ENCODE measurements around the gene VGLL4.
A peak's percentile ranks its signal among the peaks of the same experiment; 100 is the strongest.

Gene VGLL4

DNA sequence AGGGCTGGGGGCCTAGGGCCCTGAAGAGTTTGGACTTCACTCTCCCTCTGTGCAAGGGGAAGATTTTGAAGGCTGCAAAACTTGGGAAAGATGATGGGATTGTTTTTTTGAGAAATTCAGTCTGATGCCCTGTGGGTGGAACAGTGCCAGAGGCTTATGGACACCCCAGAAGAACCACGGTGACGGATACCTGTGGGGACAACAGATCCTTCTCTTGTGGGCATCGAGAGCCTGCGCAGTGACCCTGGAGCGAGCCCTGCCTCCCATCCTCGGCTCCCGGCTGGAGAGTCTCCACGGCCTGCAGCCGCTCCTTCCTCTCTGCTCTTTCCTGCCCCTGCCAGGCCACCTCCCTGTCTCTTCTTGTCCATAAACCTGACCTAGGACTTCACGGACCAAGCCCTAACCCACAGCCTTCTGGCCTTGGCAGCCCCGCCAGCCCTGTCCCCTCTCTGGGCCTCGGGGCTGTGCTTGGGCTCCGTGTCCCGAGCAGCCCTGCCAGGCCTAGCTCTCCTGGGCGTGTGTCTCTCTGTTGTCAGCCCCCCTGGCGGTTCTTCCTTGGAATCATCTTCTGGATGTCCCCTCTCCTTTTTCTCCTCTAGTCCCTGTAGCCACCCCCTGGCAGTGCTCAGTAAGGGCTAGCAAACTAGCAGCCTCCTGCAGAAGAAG lies 98.4 kb downstream of the VGLL4 start:
- Histone ChIP-seq H3K27ac (ENCODE audit: low read depth, low read length) (no peak overlapping the region), H3K4me3 (ENCODE audit: low read length) (no peak overlapping the region), H2BK15ac (replicated peaks; ENCODE audit: low read depth) (no peak overlapping the region), H2AK5ac (ENCODE audit: low read length) (no peak overlapping the region), H3K9ac (ENCODE audit: low read length) (no peak overlapping the region), H3K27me3 (ENCODE audit: insufficient read depth, low read length, poor library complexity) (no peaks in the 10 kb centered on the region), H3K79me2 (ENCODE audit: control insufficient read depth, insufficient read depth, low read length) (no peaks in the 10 kb centered on the region), H3K56ac (ENCODE audit: low read length) (peak overlapping the region; percentile 39), H3K23ac (ENCODE audit: low read length) (no peak overlapping the region), H2BK5ac (ENCODE audit: low read length) (no peak overlapping the region), H3K4ac (ENCODE audit: low read depth, low read length) (no peak overlapping the region), H3K4me1 (ENCODE audit: control insufficient read depth, low read depth, low read length) (no peaks in the 10 kb centered on the region), H3K4me2 (ENCODE audit: low read length) (no peak overlapping the region), H4K5ac (ENCODE audit: low read length) (no peak overlapping the region), H2BK120ac (ENCODE audit: low read depth, low read length) (no peak overlapping the region), H4K8ac (ENCODE audit: low read depth, low read length) (no peak overlapping the region), H3K18ac (ENCODE audit: low read length) (no peak overlapping the region), H3K36me3 (ENCODE audit: control insufficient read depth, insufficient read depth, low read length) (no peaks in the 10 kb centered on the region), H3K79me1 (ENCODE audit: low read length) (no peaks in the 10 kb centered on the region)
- peak; percentile 56 for DNase-seq
- WGBS (ENCODE audit: extremely low coverage, insufficient coverage, low lambda C conversion rate): no CpG with 5 or more reads among the region's 16 CpGs

DNA sequence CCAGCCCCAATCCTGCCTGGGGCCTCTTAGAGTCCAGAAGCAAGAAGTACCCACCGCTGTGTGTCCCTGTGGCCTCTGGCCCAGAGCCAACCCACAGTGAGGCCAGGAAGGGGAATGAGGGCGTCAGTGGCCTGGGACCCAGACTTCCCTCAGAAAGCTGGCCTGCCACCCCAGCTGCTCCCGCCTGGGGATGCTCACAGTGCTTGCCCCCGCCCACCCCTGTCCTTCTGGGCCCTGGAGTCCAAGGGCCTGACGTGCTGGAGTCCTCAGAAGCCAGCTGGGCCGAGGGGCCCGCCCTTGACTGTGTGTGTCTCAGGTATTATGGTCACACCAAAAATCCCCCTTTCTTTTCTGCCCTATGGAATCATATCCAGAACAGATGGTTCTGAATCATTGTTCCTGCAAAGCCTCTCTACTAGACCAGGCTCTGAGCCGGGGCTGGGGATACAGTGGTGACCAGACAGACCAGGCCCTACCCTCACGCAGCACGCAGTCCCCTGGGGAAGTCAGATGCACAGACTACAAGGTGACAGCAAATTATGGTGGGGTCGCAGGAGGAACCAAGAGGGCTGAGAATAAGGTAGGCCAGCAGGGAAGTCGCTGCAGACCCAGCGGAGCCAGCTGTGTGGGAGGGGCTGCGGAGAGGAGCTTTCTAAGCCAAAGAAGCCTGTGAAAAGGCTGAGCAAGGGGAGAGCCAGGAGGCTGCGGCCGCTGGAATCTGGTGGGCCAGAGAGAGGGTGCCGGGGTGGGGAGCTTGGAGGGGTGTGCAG lies 99.1 kb downstream of the VGLL4 start:
- peak; percentile 40 for DNase-seq

DNA sequence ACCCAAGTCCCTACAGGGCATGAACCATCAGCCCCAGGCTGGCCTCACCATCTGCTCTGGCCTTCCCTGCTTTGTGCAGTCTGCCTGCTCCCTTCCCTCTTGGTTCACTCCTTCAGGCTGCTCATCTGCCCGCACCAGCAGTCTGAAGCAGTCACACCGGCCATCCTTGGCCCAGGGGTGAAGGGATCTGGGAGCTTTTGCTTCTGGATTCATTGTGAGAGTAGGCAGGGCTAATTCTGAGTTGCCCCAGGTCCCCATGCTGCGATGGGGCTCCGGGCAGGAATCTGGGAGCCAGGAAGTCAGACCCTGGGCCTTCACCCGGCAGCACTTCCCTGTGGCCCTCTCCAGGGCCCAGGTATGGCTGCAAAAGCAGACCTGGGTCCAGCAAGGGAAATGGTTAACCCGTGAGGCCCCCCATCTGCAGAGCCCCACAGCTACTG lies 99.7 kb downstream of the VGLL4 start:
- H3K79me1 ChIP-seq (ENCODE audit: low read length): no peaks in the 10 kb centered on the region
- H3K79me2 ChIP-seq (ENCODE audit: control insufficient read depth, insufficient read depth, low read length): no peaks in the 10 kb centered on the region
- H2AK5ac ChIP-seq (ENCODE audit: low read length): no peak overlapping the region
- no peaks in the 10 kb centered on the region for H3K36me3 ChIP-seq (ENCODE audit: control insufficient read depth, insufficient read depth, low read length)
- no peak overlapping the region for H3K23ac ChIP-seq (ENCODE audit: low read length)
- no peaks in the 10 kb centered on the region for H3K4me1 ChIP-seq (ENCODE audit: control insufficient read depth, low read depth, low read length)
- no peak overlapping the region for H3K4me2 ChIP-seq (ENCODE audit: low read length)
- no peak overlapping the region for H3K18ac ChIP-seq (ENCODE audit: low read length)
- H4K8ac ChIP-seq (ENCODE audit: low read depth, low read length): no peak overlapping the region
- H4K5ac ChIP-seq (ENCODE audit: low read length): no peak overlapping the region
- no peak overlapping the region for H2BK5ac ChIP-seq (ENCODE audit: low read length)
- H3K9ac ChIP-seq (ENCODE audit: low read length): no peak overlapping the region
- H3K56ac ChIP-seq (ENCODE audit: low read length): no peak overlapping the region
- H3K27me3 ChIP-seq (ENCODE audit: insufficient read depth, low read length, poor library complexity): no peaks in the 10 kb centered on the region
- DNase-seq: no peak
- no peak overlapping the region for H2BK15ac ChIP-seq (replicated peaks; ENCODE audit: low read depth)
- WGBS (ENCODE audit: extremely low coverage, insufficient coverage, low lambda C conversion rate): no CpG with 5 or more reads among the region's 6 CpGs
- H3K4ac ChIP-seq (ENCODE audit: low read depth, low read length): no peak overlapping the region
- no peak overlapping the region for H3K27ac ChIP-seq (ENCODE audit: low read depth, low read length)
- no peak overlapping the region for H2BK120ac ChIP-seq (ENCODE audit: low read depth, low read length)
- H3K4me3 ChIP-seq (ENCODE audit: low read length): no peak overlapping the region

More for the DNA sequence above, 99.1 kb downstream of the VGLL4 start:
- H3K27ac ChIP-seq (ENCODE audit: low read depth, low read length): no peak overlapping the region
- H3K27me3 ChIP-seq (ENCODE audit: insufficient read depth, low read length, poor library complexity): no peaks in the 10 kb centered on the region
- H2BK15ac ChIP-seq (replicated peaks; ENCODE audit: low read depth): no peak overlapping the region
- H3K56ac ChIP-seq (ENCODE audit: low read length): peak overlapping the region; percentile 67
- H3K23ac ChIP-seq (ENCODE audit: low read length): peak overlapping the region; percentile 45
- H4K8ac ChIP-seq (ENCODE audit: low read depth, low read length): no peak overlapping the region
- no peak overlapping the region for H4K5ac ChIP-seq (ENCODE audit: low read length)
- H2BK120ac ChIP-seq (ENCODE audit: low read depth, low read length): no peak overlapping the region
- H3K4ac ChIP-seq (ENCODE audit: low read depth, low read length): no peak overlapping the region
- H3K4me3 ChIP-seq (ENCODE audit: low read length): no peak overlapping the region
- no peak overlapping the region for H3K18ac ChIP-seq (ENCODE audit: low read length)
- H3K9ac ChIP-seq (ENCODE audit: low read length): peak overlapping the region; percentile 34
- H3K36me3 ChIP-seq (ENCODE audit: control insufficient read depth, insufficient read depth, low read length): no peaks in the 10 kb centered on the region
- no peak overlapping the region for H2AK5ac ChIP-seq (ENCODE audit: low read length)
- H3K4me2 ChIP-seq (ENCODE audit: low read length): no peak overlapping the region
- no peaks in the 10 kb centered on the region for H3K4me1 ChIP-seq (ENCODE audit: control insufficient read depth, low read depth, low read length)
- H3K79me1 ChIP-seq (ENCODE audit: low read length): no peaks in the 10 kb centered on the region
- no peak overlapping the region for H2BK5ac ChIP-seq (ENCODE audit: low read length)
- no peaks in the 10 kb centered on the region for H3K79me2 ChIP-seq (ENCODE audit: control insufficient read depth, insufficient read depth, low read length)
- WGBS (ENCODE audit: extremely low coverage, insufficient coverage, low lambda C conversion rate): no CpG with 5 or more reads among the region's 17 CpGs

DNA sequence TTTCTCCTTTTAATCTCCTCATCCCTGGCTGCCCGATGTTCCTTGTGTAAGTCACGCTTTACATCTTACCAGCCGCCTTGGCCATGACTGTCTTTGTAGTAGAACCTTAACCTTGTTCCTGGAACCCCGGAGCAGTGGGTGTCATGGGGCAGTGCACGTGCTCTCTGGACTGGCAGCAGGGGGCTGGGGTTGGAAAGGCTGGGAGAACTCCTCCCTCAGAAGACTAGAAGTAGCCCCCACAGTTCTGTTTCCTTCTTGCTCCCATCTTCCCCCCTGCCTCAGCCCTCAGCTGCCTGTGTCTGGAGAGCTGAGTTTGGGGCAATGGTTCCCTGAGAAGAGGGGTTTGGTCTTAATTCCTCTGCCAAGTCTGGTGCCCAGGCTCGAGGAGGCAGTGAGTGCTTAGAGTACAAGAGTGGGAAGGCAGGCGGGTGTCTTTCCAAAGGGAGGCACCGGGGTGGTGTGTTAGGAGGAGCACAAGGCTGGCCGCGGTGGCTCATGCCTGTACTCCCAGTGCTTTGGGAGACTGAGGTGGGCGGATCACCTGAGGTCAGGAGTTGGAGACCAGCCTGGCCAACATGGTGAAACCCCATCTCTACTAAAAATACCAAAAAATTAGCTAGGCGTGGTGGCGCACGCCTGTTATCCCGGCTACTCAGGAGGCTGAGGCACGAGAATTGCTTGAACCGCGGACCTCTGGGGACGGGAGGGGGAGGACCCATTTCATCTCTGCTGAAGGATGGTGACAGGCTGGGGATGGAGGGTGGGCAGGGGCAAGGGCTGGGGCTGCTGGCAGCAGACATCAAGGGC lies 100.4 kb downstream of the VGLL4 start:
- Histone ChIP-seq H3K56ac (ENCODE audit: low read length) (no peak overlapping the region), H3K27me3 (ENCODE audit: insufficient read depth, low read length, poor library complexity) (no peaks in the 10 kb centered on the region), H2BK5ac (ENCODE audit: low read length) (no peak overlapping the region), H3K18ac (ENCODE audit: low read length) (no peak overlapping the region), H3K4me2 (ENCODE audit: low read length) (no peak overlapping the region), H3K79me2 (ENCODE audit: control insufficient read depth, insufficient read depth, low read length) (no peaks in the 10 kb centered on the region), H3K27ac (ENCODE audit: low read depth, low read length) (no peak overlapping the region), H3K23ac (ENCODE audit: low read length) (no peak overlapping the region), H2BK15ac (replicated peaks; ENCODE audit: low read depth) (no peak overlapping the region), H4K8ac (ENCODE audit: low read depth, low read length) (no peak overlapping the region), H3K9ac (ENCODE audit: low read length) (no peak overlapping the region), H3K4ac (ENCODE audit: low read depth, low read length) (no peak overlapping the region), H3K79me1 (ENCODE audit: low read length) (no peaks in the 10 kb centered on the region), H3K36me3 (ENCODE audit: control insufficient read depth, insufficient read depth, low read length) (no peaks in the 10 kb centered on the region), H3K4me1 (ENCODE audit: control insufficient read depth, low read depth, low read length) (no peaks in the 10 kb centered on the region), H4K5ac (ENCODE audit: low read length) (no peak overlapping the region), H2AK5ac (ENCODE audit: low read length) (no peak overlapping the region), H2BK120ac (ENCODE audit: low read depth, low read length) (no peak overlapping the region), H3K4me3 (ENCODE audit: low read length) (no peak overlapping the region)
- DNase-seq: no peak
- no CpG with 5 or more reads among the region's 19 CpGs for WGBS (ENCODE audit: extremely low coverage, insufficient coverage, low lambda C conversion rate)

DNA sequence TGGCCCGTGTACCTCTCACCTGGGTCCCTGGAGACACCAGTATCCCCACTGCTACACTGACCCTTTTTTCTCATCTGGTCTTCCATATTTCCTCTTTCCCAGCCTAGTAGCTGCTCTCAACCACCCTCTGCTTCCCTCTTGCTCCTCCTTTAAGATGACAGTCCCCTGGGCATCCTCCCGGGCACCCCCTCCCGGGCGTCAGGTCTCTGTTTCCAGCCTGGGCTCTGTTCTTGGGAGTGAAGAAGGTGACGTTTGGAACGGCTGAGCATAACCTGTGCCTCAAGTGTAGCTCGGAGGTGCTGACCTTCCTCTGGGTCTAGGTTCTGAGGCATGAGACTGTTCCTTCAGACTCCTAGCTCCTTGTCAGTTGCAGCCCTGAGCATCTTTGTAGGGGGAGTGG lies 101.2 kb downstream of the VGLL4 start:
- Histone ChIP-seq H3K4me1 (ENCODE audit: control insufficient read depth, low read depth, low read length) (no peaks in the 10 kb centered on the region), H3K36me3 (ENCODE audit: control insufficient read depth, insufficient read depth, low read length) (no peaks in the 10 kb centered on the region)

More for the DNA sequence above, 101.2 kb downstream of the VGLL4 start:
- no CpG with 5 or more reads among the region's 7 CpGs for WGBS (ENCODE audit: extremely low coverage, insufficient coverage, low lambda C conversion rate)
- Histone ChIP-seq H3K23ac (ENCODE audit: low read length) (no peak overlapping the region), H2BK120ac (ENCODE audit: low read depth, low read length) (no peak overlapping the region), H3K9ac (ENCODE audit: low read length) (no peak overlapping the region), H3K27me3 (ENCODE audit: insufficient read depth, low read length, poor library complexity) (no peaks in the 10 kb centered on the region), H3K4me2 (ENCODE audit: low read length) (no peak overlapping the region), H3K79me1 (ENCODE audit: low read length) (no peaks in the 10 kb centered on the region), H3K27ac (ENCODE audit: low read depth, low read length) (no peak overlapping the region), H4K8ac (ENCODE audit: low read depth, low read length) (no peak overlapping the region), H3K56ac (ENCODE audit: low read length) (no peak overlapping the region), H2BK15ac (replicated peaks; ENCODE audit: low read depth) (no peak overlapping the region), H3K79me2 (ENCODE audit: control insufficient read depth, insufficient read depth, low read length) (no peaks in the 10 kb centered on the region), H2AK5ac (ENCODE audit: low read length) (no peak overlapping the region), H4K5ac (ENCODE audit: low read length) (no peak overlapping the region), H3K18ac (ENCODE audit: low read length) (no peak overlapping the region), H2BK5ac (ENCODE audit: low read length) (no peak overlapping the region), H3K4ac (ENCODE audit: low read depth, low read length) (no peak overlapping the region), H3K4me3 (ENCODE audit: low read length) (no peak overlapping the region)
- no peak for DNase-seq

Measured in mesendoderm (in vitro differentiated cells).